Cardiac fibroblast (primary cell): ENCODE measurements around the gene LSG1.

ENCODE experiments used
- DNase-seq, 2 donors: peaks; one replicate each; pipeline versions ENCODE4 v3.0.0 to v3.0.0-alpha.2; 2010; ENCODE audit warnings: low read depth in 2 of 2
- H3K4me3 ChIP-seq, 2 donors: replicated peaks in 1 of 2; 1 replicate in 1 of 2; 2 replicates in 1 of 2; pipeline ENCODE4 v1.5.1; 2011; ENCODE audit warnings: low read depth in 2 of 2, low read length in 2 of 2, mild to moderate bottlenecking in 2 of 2, moderate library complexity in 1 of 2
- TF ChIP-seq, protein P1 (sequence below): IDR thresholded peaks from one replicate; pipeline ENCODE4 v1.5.1; 2011; ENCODE audit warnings: low read depth, mild to moderate bottlenecking, low read length, inconsistent platforms

Gene LSG1

DNA sequence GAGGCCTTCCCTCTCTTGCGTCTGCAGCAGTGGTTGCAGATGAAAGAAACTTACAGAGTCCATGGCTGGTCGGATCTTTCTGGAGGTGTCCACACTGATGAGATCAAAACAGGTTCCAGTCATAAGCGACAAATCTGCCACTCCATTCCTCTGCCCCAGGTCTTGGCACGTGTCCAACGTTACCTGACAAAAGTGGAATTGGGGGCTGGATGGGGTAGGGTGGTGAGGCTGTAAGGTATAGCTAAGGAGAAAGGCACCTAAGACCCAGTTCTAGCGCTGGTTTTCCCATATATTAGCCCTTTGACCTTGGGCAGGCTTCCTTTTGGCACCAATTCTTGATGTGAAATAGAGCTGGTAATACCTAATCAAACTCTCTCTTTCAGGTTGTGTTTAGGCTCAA lies 24.7 kb upstream of the LSG1 start:
- no peak overlapping the region for H3K4me3 ChIP-seq
- no peak for DNase-seq
- TF ChIP-seq, protein P1, sequence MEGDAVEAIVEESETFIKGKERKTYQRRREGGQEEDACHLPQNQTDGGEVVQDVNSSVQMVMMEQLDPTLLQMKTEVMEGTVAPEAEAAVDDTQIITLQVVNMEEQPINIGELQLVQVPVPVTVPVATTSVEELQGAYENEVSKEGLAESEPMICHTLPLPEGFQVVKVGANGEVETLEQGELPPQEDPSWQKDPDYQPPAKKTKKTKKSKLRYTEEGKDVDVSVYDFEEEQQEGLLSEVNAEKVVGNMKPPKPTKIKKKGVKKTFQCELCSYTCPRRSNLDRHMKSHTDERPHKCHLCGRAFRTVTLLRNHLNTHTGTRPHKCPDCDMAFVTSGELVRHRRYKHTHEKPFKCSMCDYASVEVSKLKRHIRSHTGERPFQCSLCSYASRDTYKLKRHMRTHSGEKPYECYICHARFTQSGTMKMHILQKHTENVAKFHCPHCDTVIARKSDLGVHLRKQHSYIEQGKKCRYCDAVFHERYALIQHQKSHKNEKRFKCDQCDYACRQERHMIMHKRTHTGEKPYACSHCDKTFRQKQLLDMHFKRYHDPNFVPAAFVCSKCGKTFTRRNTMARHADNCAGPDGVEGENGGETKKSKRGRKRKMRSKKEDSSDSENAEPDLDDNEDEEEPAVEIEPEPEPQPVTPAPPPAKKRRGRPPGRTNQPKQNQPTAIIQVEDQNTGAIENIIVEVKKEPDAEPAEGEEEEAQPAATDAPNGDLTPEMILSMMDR = no peak

DNA sequence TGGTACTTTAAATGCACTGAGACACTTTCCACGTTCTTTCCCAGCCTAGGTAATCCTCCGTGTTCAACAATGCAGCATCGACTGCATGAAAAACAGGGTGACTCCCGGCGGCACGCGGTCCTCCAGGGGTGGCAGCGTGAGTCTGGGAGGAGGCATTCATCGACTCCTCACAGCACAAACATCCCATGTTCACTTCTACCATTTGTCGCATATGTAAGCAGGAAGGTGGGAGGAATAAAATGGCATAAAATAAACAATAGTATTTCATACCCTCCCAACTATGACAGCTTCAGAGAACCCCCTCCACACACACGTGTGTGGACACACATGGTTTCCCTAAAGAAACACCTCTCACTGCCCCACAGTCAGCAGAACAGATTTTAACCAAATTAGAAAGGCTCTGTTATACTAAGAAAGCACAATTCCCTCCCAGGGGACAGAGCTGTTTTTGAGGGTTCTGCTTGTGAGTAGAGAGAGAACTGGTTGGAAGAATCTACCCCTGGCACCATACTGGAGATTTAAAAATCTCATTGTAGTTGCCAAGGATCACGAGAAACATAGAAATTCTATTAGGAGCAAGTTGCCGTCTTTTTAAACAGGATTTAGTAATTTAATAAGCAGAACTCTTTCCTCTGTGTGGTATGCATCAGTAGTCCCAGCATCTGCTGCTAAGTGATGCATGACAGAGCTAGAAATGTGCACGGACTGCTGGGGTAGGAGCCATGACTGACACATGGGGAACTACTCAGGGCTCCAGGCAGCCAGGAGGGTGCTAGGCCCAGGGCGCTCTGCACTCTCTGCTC lies 19.7 kb upstream of the LSG1 start:
- TF ChIP-seq, protein P1 = no peak
- DNase-seq = peak in 1 of 2 donors; percentile 32
- no peak overlapping the region for H3K4me3 ChIP-seq

DNA sequence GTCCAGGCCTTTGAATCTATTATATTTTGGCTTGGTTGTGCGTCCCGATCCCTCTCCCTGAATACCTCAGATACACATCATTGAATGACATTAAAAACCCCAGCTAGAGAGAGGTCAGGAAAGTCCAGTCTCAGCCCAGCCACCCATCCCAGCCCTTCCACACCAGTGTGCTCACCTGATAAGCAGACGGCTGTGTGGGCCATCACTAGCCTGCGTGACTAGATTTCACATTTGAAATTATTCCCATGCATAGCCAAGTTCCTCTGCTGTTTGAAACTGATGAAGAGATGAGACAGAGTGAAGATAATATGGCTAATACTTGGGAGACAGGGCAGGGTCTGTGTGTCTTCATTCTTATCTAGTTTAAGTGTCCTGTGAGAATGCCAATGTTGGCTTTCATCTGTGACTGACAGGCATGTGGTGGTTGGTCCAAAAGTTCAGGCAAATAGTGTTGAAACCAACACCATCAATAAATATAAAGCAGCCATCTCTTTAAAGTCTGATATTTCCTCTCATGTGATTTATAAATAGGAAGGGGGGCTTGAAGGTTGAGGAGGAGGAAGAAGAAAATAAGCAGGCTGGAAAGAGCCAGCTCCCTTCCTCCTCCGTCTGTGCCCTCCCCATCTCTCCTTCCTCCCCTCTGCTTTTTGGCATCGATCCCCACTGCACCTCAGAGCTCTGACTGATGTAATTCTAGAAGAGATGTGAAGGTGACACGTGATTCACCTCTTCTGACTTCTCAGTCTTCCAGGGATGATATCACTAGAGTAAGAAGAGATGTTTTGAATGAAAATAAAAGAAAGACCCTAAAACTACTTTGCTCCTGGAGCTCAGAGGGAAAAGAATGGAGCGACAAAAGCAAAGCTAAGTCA lies 18.7 kb upstream of the LSG1 start:
- DNase-seq = peak; percentile 29 to 49
- no peak overlapping the region for H3K4me3 ChIP-seq
- TF ChIP-seq, protein P1 = no peak

DNA sequence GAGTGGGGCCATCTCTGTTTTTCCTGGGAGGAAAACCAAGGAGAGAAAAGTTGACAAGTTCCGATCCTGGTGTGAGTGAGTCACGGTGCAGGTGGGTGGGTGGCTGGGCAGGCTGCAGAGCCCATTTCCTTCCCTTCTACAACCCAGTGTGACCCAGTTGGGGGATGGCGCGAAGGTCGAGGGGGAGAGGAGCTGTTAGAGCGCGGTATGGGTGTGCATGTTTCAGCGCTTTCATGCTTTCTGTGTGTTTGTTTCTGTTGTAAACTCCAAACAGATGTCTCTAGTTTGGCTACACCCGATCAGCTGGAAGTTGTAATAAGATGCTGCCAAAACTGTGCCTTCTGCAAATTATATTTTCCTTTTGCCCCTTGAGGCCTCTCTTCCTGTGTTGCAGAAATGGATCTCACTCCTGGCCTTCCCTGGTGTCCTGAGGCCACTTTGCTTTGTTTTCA lies 17.5 kb upstream of the LSG1 start:
- DNase-seq = peak; percentile 65 to 85
- peak overlapping the region in 1 of 2 donors; percentile 83 for H3K4me3 ChIP-seq
- TF ChIP-seq, protein P1 = no peak

DNA sequence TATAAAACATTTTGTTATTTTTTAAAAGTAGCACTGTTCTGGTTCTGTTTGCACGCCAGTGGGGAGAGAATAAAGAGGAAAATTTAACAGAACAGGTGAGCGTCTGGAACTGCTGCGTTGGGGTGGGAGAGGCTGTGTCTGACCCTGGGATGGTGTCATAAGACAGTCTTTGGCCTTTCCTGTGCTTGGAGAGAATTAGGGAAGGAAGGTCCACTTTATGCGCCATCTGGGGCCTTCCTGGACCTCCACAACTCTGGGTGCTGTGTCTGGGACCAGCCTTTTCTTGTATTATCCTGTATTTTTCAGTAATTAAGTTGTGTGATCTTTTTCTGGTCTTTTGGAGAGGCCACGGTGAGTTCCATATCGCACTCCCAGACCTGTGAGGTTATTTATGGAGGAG lies 17.0 kb upstream of the LSG1 start:
- TF ChIP-seq, protein P1 = no peak
- peak overlapping the region in 1 of 2 donors; percentile 83 for H3K4me3 ChIP-seq
- DNase-seq = peak in 1 of 2 donors; percentile 11

DNA sequence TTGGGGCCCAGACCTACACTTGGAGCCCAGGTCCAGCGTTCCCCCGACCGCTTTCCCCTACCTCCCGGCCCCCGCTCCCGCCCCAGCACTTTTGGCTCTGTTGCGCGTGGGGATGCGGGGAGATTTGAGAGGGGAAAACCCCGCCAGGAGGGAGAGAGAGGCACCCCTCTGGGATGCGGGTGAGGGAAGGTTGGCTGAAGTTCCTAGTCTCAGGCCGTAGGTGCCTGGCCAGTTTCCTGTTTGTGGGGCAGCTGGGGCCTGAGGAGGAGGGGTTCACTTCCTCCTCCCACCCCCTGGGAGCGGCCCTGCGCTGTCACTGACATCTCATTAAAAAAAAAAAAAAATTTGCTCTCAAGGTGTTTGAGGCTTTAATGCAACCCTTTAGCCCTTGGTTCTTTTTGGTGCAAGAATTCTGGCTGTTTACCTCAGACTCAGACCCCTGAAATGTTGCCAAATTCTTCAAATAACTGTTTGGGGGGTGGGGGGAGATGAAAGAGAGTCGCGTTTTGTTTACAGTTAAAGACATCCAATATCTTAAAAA lies 16.3 kb upstream of the LSG1 start:
- peak overlapping the region; percentile 83 to 84 for H3K4me3 ChIP-seq
- DNase-seq = peak; percentile 48 to 54
- TF ChIP-seq, protein P1 = no peak
